GM12891 (cell line): ENCODE data around the gene ST14.

ENCODE experiments used
- POLR2A ChIP-seq: IDR thresholded peaks from 2 replicates; pipeline ENCODE4 v1.6.1; 2011; ENCODE audit warnings: low read depth, low read length, control low read depth
- POLR2AphosphoS5 ChIP-seq: IDR thresholded peaks from 2 replicates; pipeline ENCODE4 v1.6.1; 2011; ENCODE audit warnings: low read depth, low read length, control low read depth
- POU2F2 ChIP-seq: IDR thresholded peaks from 2 replicates; pipeline ENCODE4 v1.6.1; 2011; ENCODE audit warnings: low read depth, mild to moderate bottlenecking, control low read depth, low read length, moderate library complexity

DNA sequence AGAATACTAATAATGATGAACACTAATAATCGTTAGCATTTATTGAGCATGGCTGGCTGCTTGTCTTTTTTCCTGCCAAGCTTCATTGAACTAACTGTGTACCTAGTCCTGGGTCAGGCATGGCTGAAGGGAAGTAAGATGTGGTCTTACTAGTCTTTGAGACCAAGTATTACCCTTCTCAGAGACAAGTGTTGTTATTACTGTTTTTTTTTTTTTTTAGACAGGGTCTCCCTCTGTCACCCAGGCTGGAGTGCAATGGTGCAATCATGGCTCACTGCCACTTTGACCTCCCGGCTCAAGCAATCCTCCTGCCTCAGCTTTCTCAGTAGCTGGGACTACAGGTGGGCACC lies 4.6 kb downstream of the ST14 start:
- TF ChIP-seq POLR2A (no peak), POLR2AphosphoS5 (no peak), POU2F2 (no peak)
